Measurements from ENCODE around the gene TEKT3.

GRCh38 chr17:15371376-15372130 lies 30.2 kb upstream of the TEKT3 start:
- no peak for TF ChIP-seq CTCF (IDR thresholded peaks at IDR 0.05; ENCODE audit: low read depth, low read length)
- no peak for TF ChIP-seq EZH2phosphoT487 (IDR thresholded peaks at IDR 0.05; ENCODE audit: low read depth)
